ENCODE results near the gene CRACDL. TPM values are rescaled to one million over a fixed set of nuclear protein-coding genes. Genes with fewer than 3 reads are reported as not detected.

The CRACDL gene
- total RNA-seq, 1 donor from 2014 or later: 0.13 TPM

DNA sequence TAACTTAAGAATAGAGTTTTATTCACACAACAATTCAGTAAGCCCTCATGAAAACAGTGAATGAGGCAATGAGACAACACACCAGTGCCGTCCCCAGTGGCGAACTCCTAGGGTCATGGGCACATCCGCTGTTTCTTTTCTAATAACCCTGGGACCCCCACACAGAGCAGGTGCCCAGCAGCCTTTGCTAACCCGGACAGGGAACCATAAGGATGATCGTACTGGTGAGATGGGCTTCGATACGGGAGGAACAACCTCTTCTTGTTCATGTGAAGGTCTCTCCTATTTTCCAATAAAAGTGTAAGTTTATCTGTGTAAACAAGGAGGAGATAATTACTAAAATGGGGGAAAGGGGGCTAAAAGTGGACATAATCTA, 107.7 kb downstream of the CRACDL start:
- DNase-seq (ENCODE audit: low spot score): no peak
- Mint-ChIP-seq H3K9me3 (no peaks in the 10 kb centered on the region), H3K27ac (no peak overlapping the region), H3K36me3 (ENCODE audit: low read depth) (peaks cover 2% of the 10 kb centered on the region), H3K4me1 (ENCODE audit: low read depth) (peaks cover 66% of the 10 kb centered on the region), H3K4me3 (peak overlapping the region; percentile 21), H3K27me3 (ENCODE audit: insufficient read depth) (peaks cover 7% of the 10 kb centered on the region)
- intact Hi-C loops (cut with micrococcal nuclease): loop anchor here (2.0 to 10.0 kb wide), 2 partner anchors 60 to 666 kb away; partner anchors contain the start of gene REV1

DNA sequence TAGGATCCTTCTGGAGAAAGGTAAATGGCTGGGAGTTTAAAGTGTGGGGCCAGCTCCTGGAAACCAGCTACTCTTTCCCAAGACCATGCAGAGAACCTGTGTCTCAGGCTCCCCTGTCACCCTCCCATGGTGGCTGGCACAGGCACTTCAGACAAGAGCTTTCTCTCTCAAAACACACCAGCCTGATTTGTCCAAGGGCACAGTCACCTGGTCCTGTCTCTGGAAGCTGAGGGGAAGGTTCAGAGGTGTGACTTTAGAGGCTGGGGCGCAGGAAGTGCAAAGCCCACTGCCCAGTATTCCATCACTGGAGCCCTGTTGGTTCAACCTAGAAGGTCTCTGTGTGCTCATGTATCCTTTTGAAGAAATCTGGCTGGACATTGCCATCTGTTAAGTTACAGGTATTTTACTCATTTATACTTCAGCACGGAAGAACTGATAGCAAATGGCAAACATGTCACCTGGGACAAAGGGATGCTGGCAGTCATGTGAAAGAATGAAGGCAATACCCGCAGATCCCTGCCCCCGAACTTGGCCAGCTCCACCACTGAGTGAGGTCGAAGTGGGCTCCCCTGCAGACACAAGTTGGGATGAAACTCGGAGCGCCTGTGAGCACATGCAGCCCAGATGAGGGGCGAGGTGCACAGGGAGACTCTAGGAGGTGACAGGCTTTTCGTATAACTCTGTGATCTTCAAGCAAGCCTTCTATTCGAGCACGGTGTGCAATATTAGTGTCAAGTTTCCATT, 108.2 kb downstream of the CRACDL start:
- intact Hi-C loops (cut with micrococcal nuclease): loop anchor here (2.0 to 10.0 kb wide), 2 partner anchors 59 to 667 kb away; partner anchors contain the start of gene REV1
- H3K4me3 Mint-ChIP-seq: peak overlapping the region; percentile 13

GRCh38 chr2:98826856-98827255, 109.2 kb downstream of the CRACDL start:
- Mint-ChIP-seq H3K9me3 (no peaks in the 10 kb centered on the region), H3K4me1 (ENCODE audit: low read depth) (peaks cover 53% of the 10 kb centered on the region), H3K27me3 (ENCODE audit: insufficient read depth) (peaks cover 7% of the 10 kb centered on the region), H3K4me3 (no peak overlapping the region), H3K27ac (no peak overlapping the region), H3K36me3 (ENCODE audit: low read depth) (peaks cover 3% of the 10 kb centered on the region)
- intact Hi-C loops (cut with micrococcal nuclease): loop anchor here (10.0 kb wide), 1 partner anchor 668 kb away; the partner anchor contains the start of gene REV1
- no peak for DNase-seq (ENCODE audit: low spot score)

More for the DNA sequence above, 108.2 kb downstream of the CRACDL start:
- H3K4me1 Mint-ChIP-seq (ENCODE audit: low read depth): peaks cover 62% of the 10 kb centered on the region
- H3K27ac Mint-ChIP-seq: no peak overlapping the region
- peaks cover 3% of the 10 kb centered on the region for H3K36me3 Mint-ChIP-seq (ENCODE audit: low read depth)
- no peak for DNase-seq (ENCODE audit: low spot score)
- H3K9me3 Mint-ChIP-seq: no peaks in the 10 kb centered on the region
- H3K27me3 Mint-ChIP-seq (ENCODE audit: insufficient read depth): peaks cover 7% of the 10 kb centered on the region

- Mint-ChIP-seq H3K4me1 (ENCODE audit: low read depth) (peaks cover 52% of the 10 kb centered on the region), H3K27me3 (ENCODE audit: insufficient read depth) (peaks cover 7% of the 10 kb centered on the region), H3K27ac (no peak overlapping the region), H3K4me3 (no peak overlapping the region), H3K9me3 (no peaks in the 10 kb centered on the region), H3K36me3 (ENCODE audit: low read depth) (peaks cover 3% of the 10 kb centered on the region)
- no peak for DNase-seq (ENCODE audit: low spot score)
- intact Hi-C loops (cut with micrococcal nuclease): loop anchor here (10.0 kb wide), 1 partner anchor 669 kb away; the partner anchor contains the start of gene REV1
These were observed 110.2 kb downstream of the CRACDL start for GRCh38 chr2:98825858-98826257.

- H3K4me1 Mint-ChIP-seq (ENCODE audit: low read depth): peaks cover 52% of the 10 kb centered on the region
- no peak overlapping the region for H3K4me3 Mint-ChIP-seq
- intact Hi-C loops (cut with micrococcal nuclease): loop anchor here (10.0 kb wide), 1 partner anchor 669 kb away; the partner anchor contains the start of gene REV1
- H3K9me3 Mint-ChIP-seq: no peaks in the 10 kb centered on the region
- no peak for DNase-seq (ENCODE audit: low spot score)
- peaks cover 3% of the 10 kb centered on the region for H3K36me3 Mint-ChIP-seq (ENCODE audit: low read depth)
- H3K27ac Mint-ChIP-seq: no peak overlapping the region
- H3K27me3 Mint-ChIP-seq (ENCODE audit: insufficient read depth): peaks cover 7% of the 10 kb centered on the region
These were observed 110.6 kb downstream of the CRACDL start for GRCh38 chr2:98825404-98825803.

- Mint-ChIP-seq H3K27ac (no peak overlapping the region), H3K4me1 (ENCODE audit: low read depth) (peaks cover 52% of the 10 kb centered on the region), H3K27me3 (ENCODE audit: insufficient read depth) (peaks cover 7% of the 10 kb centered on the region), H3K36me3 (ENCODE audit: low read depth) (peaks cover 3% of the 10 kb centered on the region), H3K9me3 (no peaks in the 10 kb centered on the region), H3K4me3 (no peak overlapping the region)
- intact Hi-C loops (cut with micrococcal nuclease): loop anchor here (10.0 kb wide), 1 partner anchor 670 kb away; the partner anchor contains the start of gene REV1
- DNase-seq (ENCODE audit: low spot score): no peak
These were observed 111.0 kb downstream of the CRACDL start for GRCh38 chr2:98825020-98825350.

DNA sequence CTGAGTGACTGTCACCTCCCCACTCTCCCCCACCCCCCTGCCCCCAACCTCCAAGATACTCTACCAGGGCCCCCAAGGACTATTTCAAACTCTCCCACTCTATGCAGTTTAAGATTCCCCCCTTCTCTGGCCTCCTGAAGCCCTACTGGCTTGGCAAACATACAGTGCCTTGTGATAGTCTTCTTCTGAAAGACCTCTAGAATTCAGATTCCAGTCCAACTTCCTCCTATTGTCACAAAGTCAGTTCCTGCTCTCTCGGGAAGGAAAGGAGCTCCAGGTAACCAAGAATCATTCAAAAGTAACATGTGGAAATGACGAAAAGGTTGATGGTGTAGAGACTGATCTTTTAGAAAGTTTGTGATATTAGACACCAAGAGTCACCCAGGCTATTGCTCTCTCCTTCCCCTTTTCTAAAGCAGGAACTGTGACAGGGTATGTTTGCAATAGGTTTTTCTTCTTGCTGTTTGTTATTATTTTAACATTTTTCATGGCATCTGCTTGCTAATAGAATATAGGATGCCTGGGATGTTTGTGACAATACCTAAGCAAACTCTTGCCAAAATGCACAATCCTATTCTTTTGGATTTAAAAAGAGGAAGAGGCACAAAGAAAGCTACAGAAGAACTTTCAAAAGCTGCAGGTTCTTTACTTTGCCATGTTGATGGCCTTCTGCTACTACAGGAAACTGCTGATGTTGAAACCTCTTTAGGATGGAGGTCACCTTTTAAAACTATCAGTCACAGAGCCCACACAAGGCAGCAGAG, 111.6 kb downstream of the CRACDL start:
- no peaks in the 10 kb centered on the region for H3K9me3 Mint-ChIP-seq
- intact Hi-C loops (cut with micrococcal nuclease): loop anchor here (10.0 kb wide), 1 partner anchor 670 kb away; the partner anchor contains the start of gene REV1
- H3K27me3 Mint-ChIP-seq (ENCODE audit: insufficient read depth): peaks cover 7% of the 10 kb centered on the region
- peaks cover 3% of the 10 kb centered on the region for H3K36me3 Mint-ChIP-seq (ENCODE audit: low read depth)
- no peak for DNase-seq (ENCODE audit: low spot score)
- peak overlapping the region; percentile 78 for H3K27ac Mint-ChIP-seq
- peaks cover 46% of the 10 kb centered on the region for H3K4me1 Mint-ChIP-seq (ENCODE audit: low read depth)
- peak overlapping the region; percentile 69 for H3K4me3 Mint-ChIP-seq

DNA sequence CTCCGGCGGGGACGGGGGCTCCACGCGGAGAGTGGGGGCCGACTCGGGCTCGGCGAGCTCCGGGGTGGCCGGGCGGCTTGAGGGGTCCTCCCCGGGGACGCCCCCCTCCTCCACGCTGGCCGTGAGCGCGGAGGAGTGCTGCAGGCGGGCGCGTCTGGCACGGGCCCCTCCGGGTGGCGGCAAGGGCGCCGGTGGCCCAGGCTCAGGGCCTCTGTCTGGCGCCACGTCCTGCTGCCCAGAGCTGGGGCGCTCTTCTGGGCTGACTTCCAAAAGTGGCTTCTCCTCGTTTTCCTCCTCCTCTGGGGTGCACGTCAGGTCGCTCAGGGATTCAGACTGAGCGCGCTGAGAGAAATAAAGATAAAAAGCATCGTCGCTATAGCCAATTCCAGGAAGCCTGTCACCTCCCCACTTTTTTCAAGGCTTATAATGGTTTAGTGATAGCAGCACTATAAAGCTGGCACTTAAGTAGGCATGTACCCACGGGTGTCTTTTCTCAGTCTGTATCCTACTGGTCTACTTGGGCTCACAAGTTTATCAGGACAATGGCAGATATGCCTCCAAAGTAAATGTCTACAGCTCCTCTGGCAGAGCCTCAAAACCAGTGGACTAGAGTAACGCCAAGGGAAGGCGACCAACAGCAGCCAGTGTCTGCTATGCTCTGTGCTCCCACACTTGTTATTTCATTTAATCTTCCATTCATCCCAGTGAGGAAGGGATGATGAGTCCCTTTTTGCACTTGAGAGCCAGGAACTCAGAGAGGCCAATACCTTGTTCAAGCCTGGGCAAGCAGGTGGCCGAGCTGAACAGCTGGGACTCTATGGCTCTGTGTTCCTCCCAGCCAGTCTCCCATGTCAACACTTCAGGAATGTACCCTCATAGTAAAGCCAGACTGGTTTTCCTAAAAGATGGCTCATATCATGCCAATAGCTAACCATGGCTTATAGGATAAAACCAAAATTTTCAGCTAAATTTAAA, 112.5 kb downstream of the CRACDL start:
- peak overlapping the region; percentile 87 for H3K4me3 Mint-ChIP-seq
- H3K27ac Mint-ChIP-seq: peak overlapping the region; percentile 88
- peaks cover 7% of the 10 kb centered on the region for H3K27me3 Mint-ChIP-seq (ENCODE audit: insufficient read depth)
- peaks cover 37% of the 10 kb centered on the region for H3K4me1 Mint-ChIP-seq (ENCODE audit: low read depth)
- H3K9me3 Mint-ChIP-seq: no peaks in the 10 kb centered on the region
- DNase-seq (ENCODE audit: low spot score): no peak
- intact Hi-C loops (cut with micrococcal nuclease): loop anchor here (2.0 to 10.0 kb wide), 2 partner anchors 87 to 671 kb away; partner anchors contain the start of gene REV1
- H3K36me3 Mint-ChIP-seq (ENCODE audit: low read depth): peaks cover 4% of the 10 kb centered on the region

- Mint-ChIP-seq H3K27ac (no peak overlapping the region), H3K9me3 (no peaks in the 10 kb centered on the region), H3K4me3 (peak overlapping the region; percentile 69), H3K4me1 (ENCODE audit: low read depth) (peaks cover 27% of the 10 kb centered on the region), H3K36me3 (ENCODE audit: low read depth) (peaks cover 4% of the 10 kb centered on the region), H3K27me3 (ENCODE audit: insufficient read depth) (peaks cover 10% of the 10 kb centered on the region)
- peak; percentile 63 for DNase-seq (ENCODE audit: low spot score)
- intact Hi-C loops (cut with micrococcal nuclease): loop anchor here (2.0 to 10.0 kb wide), 2 partner anchors 86 to 672 kb away; partner anchors contain the start of gene REV1
These were observed 113.5 kb downstream of the CRACDL start for GRCh38 chr2:98822301-98823164.

DNA sequence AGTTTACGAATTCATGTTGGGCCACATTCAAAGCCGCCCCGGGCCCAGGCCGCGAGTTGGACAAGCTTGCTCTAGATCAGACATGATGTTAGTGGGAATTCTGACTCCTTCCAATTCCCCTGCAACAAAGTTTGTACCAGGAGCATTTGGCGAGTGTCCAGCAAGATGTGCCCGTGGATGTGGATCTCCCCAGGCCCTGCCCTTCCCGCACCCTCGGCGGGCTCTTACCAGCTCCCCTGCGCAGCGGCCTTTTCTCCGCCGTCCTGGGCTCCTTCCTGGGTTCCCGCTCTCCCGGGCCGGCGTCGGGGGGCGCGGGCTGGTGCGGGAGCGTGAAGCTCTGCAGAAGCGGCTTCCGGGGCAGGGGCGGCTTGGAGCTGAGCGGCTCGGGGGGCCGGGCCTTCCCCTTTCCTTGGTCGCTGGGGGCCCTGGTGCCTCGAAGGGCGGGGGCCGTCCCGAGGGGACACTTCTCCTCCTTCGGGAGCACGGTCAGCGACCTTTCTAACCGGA, 114.3 kb downstream of the CRACDL start:
- no peak for DNase-seq (ENCODE audit: low spot score)
- peaks cover 4% of the 10 kb centered on the region for H3K36me3 Mint-ChIP-seq (ENCODE audit: low read depth)
- H3K9me3 Mint-ChIP-seq: no peaks in the 10 kb centered on the region
- intact Hi-C loops (cut with micrococcal nuclease): loop anchor here (2.0 to 10.0 kb wide), 2 partner anchors 85 to 673 kb away; partner anchors contain the start of gene REV1
- H3K4me1 Mint-ChIP-seq (ENCODE audit: low read depth): peaks cover 27% of the 10 kb centered on the region
- no peak overlapping the region for H3K27ac Mint-ChIP-seq
- H3K27me3 Mint-ChIP-seq (ENCODE audit: insufficient read depth): peaks cover 10% of the 10 kb centered on the region
- no peak overlapping the region for H3K4me3 Mint-ChIP-seq

DNA sequence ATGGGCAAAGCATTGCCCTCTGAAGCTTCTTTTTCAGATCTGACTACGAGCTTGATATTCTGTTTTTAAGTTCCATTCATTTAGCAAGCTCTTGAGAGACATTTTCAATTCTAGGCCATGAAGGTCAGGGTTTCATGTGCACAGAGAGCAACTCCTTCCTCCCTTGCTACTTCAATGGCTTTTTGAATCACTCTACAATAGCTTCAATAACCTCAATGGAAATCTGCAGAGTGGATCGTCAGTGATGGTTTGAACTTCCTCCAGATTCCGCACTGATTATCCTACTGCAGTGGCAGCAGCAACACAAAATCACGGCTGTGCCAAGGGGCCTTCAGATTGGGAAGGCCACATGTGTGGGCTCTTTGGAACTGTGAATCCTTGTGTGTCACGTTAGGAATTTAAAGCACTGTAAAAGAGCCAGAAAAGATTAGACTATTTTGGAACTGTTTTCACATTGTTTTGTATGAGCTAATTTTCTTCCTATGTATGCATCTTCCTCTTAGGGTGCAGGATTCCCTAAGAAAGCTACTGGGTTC, 116.7 kb downstream of the CRACDL start:
- no peak overlapping the region for H3K4me3 Mint-ChIP-seq
- H3K36me3 Mint-ChIP-seq (ENCODE audit: low read depth): peaks cover 11% of the 10 kb centered on the region
- H3K27me3 Mint-ChIP-seq (ENCODE audit: insufficient read depth): peaks cover 22% of the 10 kb centered on the region
- intact Hi-C loops (cut with micrococcal nuclease): no loop called here
- no peak overlapping the region for H3K27ac Mint-ChIP-seq
- DNase-seq (ENCODE audit: low spot score): no peak
- H3K4me1 Mint-ChIP-seq (ENCODE audit: low read depth): peaks cover 11% of the 10 kb centered on the region
- H3K9me3 Mint-ChIP-seq: no peaks in the 10 kb centered on the region

Data from activated T-helper 1 cell treated with anti-CD3 and anti-CD28 coated beads, Interleukin-12 subunit alpha, Interleukin-12 subunit beta, Interleukin-2, Interleukin-4 antibody, amounts not matched to agents 30 ng/mL and 10 ng/mL and 1 ng/mL, durations not matched to agents 14 hours and 24 hours and 36 hours (primary cell).